GM12878 (cell line): ENCODE results near the gene OR5M3. TPM values are rescaled to one million over a fixed set of nuclear protein-coding genes. Genes with fewer than 3 reads are reported as not detected.

Source experiments
- ATAC-seq: fragments of 200-7000 bp; cut with Tn5 transposase; 3 replicates; pipeline ENCODE4 v1.9.1; 2020; ENCODE audit warnings: mild to moderate bottlenecking, moderate library complexity
- BruUV-seq: library from RNA; stranded (reverse); fragments of 400-500 nt; replicated peaks from 2 replicates; lab custom pipeline; 2021; lab: Mats Ljungman, UMichigan
- CTCF ChIA-PET: fragments of 300-600 bp; sonication (Branson Sonifier 250); formaldehyde crosslinking; extraction: SDS; loops from one replicate; lab custom pipeline; 2021; ENCODE audit warnings: inconsistent platforms; lab: Yijun Ruan, JAX
- POLR2A ChIA-PET: fragments of 350-600 bp; formaldehyde crosslinking; extraction: SDS; loops from one replicate; lab custom pipeline; 2021; ENCODE audit warnings: inconsistent platforms; lab: Charles Lee
- RAD21 ChIA-PET: fragments of 300-600 bp; sonication (Branson Sonifier 250); formaldehyde crosslinking; loops from one replicate; lab custom pipeline; 2023; ENCODE audit warnings: antibody characterized with exemption; ENCODE audit not compliant: unreplicated experiment; lab: Charles Lee
- SMC1A ChIA-PET: fragments of 300-600 bp; sonication (Branson Sonifier 250); formaldehyde crosslinking; loops from one replicate; lab custom pipeline; 2023; ENCODE audit not compliant: unreplicated experiment, uncharacterized antibody; lab: Charles Lee
- DNase-seq: peaks from one replicate; pipeline ENCODE4 v3.0.0-alpha.2; 2011; ENCODE audit warnings: low read depth, low spot score
- FAIRE-seq: peaks from 3 replicates; lab custom pipeline; 2011; peaks lifted over from hg19 to GRCh38; lab: Jason Lieb, UNC
- H2AFZ ChIP-seq: 2 replicates; pipeline ENCODE4 v1.6.0; 2011; ENCODE audit warnings: low read depth, low read length, control low read depth; ENCODE audit not compliant: control insufficient read depth
- H3K27ac ChIP-seq: 2 replicates; pipeline ENCODE4 v1.5.1; 2011; ENCODE audit warnings: control low read depth; ENCODE audit not compliant: control insufficient read depth, insufficient read depth
- H3K27me3 ChIP-seq, 2 experiments: replicated peaks in 1 of 2; 2 replicates each; pipeline versions ENCODE4 v1.6.0 to v1.6.1; 2011; ENCODE audit warnings: low read length in 1 of 2; ENCODE audit not compliant: control insufficient read depth in 2 of 2, insufficient read depth in 2 of 2
- H3K36me3 ChIP-seq, 2 experiments: 2 replicates each; pipeline ENCODE4 v1.5.1; 2011; ENCODE audit warnings: low read length in 1 of 2; ENCODE audit not compliant: control insufficient read depth in 2 of 2, insufficient read depth in 2 of 2
- H3K4me1 ChIP-seq: 2 replicates; pipeline ENCODE4 v1.6.1; 2011; ENCODE audit warnings: mild to moderate bottlenecking, low read length, moderate library complexity, mixed read lengths; ENCODE audit not compliant: control insufficient read depth, insufficient read depth
- H3K4me2 ChIP-seq: 2 replicates; pipeline ENCODE4 v1.6.0; 2011; ENCODE audit warnings: control low read depth; ENCODE audit not compliant: control insufficient read depth, insufficient read depth
- H3K4me3 ChIP-seq: fragments of 200-600 bp; sonication (generic); 2 replicates; pipeline ENCODE4 v1.5.1; 2016
- H3K79me2 ChIP-seq: 2 replicates; pipeline ENCODE4 v1.6.0; 2011; ENCODE audit warnings: low read length; ENCODE audit not compliant: control insufficient read depth, insufficient read depth
- H3K9ac ChIP-seq: 2 replicates; pipeline ENCODE4 v1.8.0; 2011; ENCODE audit warnings: low read length, control low read depth, mixed read lengths; ENCODE audit not compliant: control insufficient read depth, insufficient read depth
- H3K9me3 ChIP-seq: replicated peaks from 3 replicates; pipeline ENCODE4 v1.5.1; 2011; ENCODE audit warnings: mild to moderate bottlenecking, low read length; ENCODE audit not compliant: control insufficient read depth, insufficient read depth
- H4K20me1 ChIP-seq: 2 replicates; pipeline ENCODE4 v1.6.0; 2011; ENCODE audit not compliant: control insufficient read depth, insufficient read depth
- BCL11A ChIP-seq: IDR thresholded peaks from 2 replicates; pipeline ENCODE4 v1.6.1; 2011; ENCODE audit warnings: low read depth, low read length
- CHD1 ChIP-seq: IDR thresholded peaks from 2 replicates; pipeline ENCODE4 v1.6.1; 2012; ENCODE audit warnings: low read depth, low read length, improper control_type of control experiment
- DPF2 ChIP-seq: fragments of 450-650 bp; IDR thresholded peaks from 2 replicates; pipeline ENCODE4 v1.6.1; 2017; ENCODE audit warnings: mild to moderate bottlenecking
- IKZF2 ChIP-seq, 2 experiments: fragments of 450-650 bp; IDR thresholded peaks; 2 replicates each; pipeline ENCODE4 v1.6.1; 2017; ENCODE audit warnings: mild to moderate bottlenecking in 2 of 2, moderate library complexity in 2 of 2
- KLF5 ChIP-seq: fragments of 450-650 bp; IDR thresholded peaks from 2 replicates; pipeline ENCODE4 v1.6.1; 2014; ENCODE audit warnings: mild to moderate bottlenecking; ENCODE audit not compliant: partially characterized antibody
- MTA3 ChIP-seq: IDR thresholded peaks from 2 replicates; pipeline ENCODE4 v1.6.1; 2012; ENCODE audit warnings: low read length, inconsistent platforms, borderline replicate concordance
- PKNOX1 ChIP-seq: fragments of 450-650 bp; IDR thresholded peaks from 2 replicates; pipeline ENCODE4 v1.6.1; 2016; ENCODE audit warnings: mild to moderate bottlenecking
- TARDBP ChIP-seq: IDR thresholded peaks from 2 replicates; pipeline ENCODE4 v1.6.1; 2016; ENCODE audit warnings: borderline replicate concordance
- YBX1 ChIP-seq: fragments of 450-650 bp; IDR thresholded peaks from 2 replicates; pipeline ENCODE4 v1.6.1; 2016; ENCODE audit warnings: antibody characterized with exemption
- ZBED1 ChIP-seq: IDR thresholded peaks from 2 replicates; pipeline ENCODE4 v1.6.1; 2016; ENCODE audit warnings: borderline replicate concordance
- WGBS: methylation state at CpG from one replicate; pipeline ENCODE4 v1.1.6; 2016; ENCODE audit warnings: low lambda C conversion rate; ENCODE audit not compliant: insufficient replicate concordance, insufficient coverage; ENCODE audit errors: missing lambda C conversion rate; 5-methylcytosine and 5-hydroxymethylcytosine counted together
- in situ Hi-C: fragments of 300-500 bp; cut with MboI; formaldehyde crosslinking; loops from 9 replicates; pipeline ENCODE4 v1.14.3; 2018; ENCODE audit warnings: mixed read lengths
- intact Hi-C: fragments of 100-400 bp; cut with micrococcal nuclease; formaldehyde crosslinking; loops from one replicate; pipeline ENCODE4 v1.14.2; 2022; ENCODE audit not compliant: unreplicated experiment
- polyA plus RNA-seq, 11 experiments: library from polyadenylated mRNA; depleted of rRNA in 4 of 11; unstranded in 6 of 11; stranded (reverse) in 5 of 11; fragments of >200 nt; fragmentation: Nextera tagmentation in 4 of 11; fragmentation: Illumina TruSeq in 1 of 11; extraction: Ambion mirVana in 4 of 11; extraction: Trizol in 1 of 11; gene quantifications; 1 replicate in 1 of 11; 2 replicates in 10 of 11; pipeline versions ENCODE4 v1.2.1 to v1.2.3, GENCODE V29; 2011 to 2016; ENCODE audit warnings: inconsistent platforms in 2 of 11, missing spikeins in 2 of 11, low read depth in 1 of 11
- total RNA-seq, 4 experiments: library from RNA; depleted of rRNA in 3 of 4; stranded (reverse); fragments of >200 nt in 3 of 4; fragmentation: Illumina TruSeq in 1 of 4; extraction: Trizol in 1 of 4; gene quantifications; 2 replicates each; pipeline versions ENCODE4 v1.2.1 to v1.2.3, GENCODE V29; 2013 to 2021

The OR5M3 gene
- total and polyA plus RNA-seq, 10 of the 15 experiments (the other 5 are each of a cell fraction or from before 2014, with no cell fraction given), result not detected

DNA sequence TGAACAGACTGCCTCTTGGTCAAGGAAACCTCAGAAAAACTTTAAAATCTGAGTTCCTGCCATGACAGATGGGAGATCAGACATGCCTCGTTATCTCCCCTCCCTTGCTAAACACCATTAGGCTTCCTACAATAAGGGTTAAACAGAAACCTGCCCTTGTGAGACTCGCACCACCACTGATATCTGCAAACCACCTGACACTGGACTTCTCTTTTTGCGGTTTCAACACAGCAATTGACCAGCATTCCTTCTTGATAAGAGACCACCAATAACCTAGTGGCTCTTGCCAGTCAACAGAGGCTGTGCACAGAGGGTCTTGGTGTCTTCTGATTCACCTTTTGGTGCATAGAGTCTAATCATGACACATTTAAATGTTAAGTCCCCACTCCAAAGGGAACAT lies 13.6 kb upstream of the OR5M3 start:
- Histone ChIP-seq H3K4me1 (no peaks in the 10 kb centered on the region), H4K20me1 (no peaks in the 10 kb centered on the region), H3K79me2 (no peaks in the 10 kb centered on the region), H2AFZ (no peak overlapping the region), H3K36me3 (no peaks in the 10 kb centered on the region), H3K27ac (no peak overlapping the region), H3K27me3 (no peaks in the 10 kb centered on the region), H3K9ac (no peak overlapping the region), H3K4me2 (no peak overlapping the region), H3K4me3 (no peak overlapping the region), H3K9me3 (no peaks in the 10 kb centered on the region)
- ChIA-PET SMC1A (no interaction called here), RAD21 (no interaction called here), CTCF (no interaction called here), POLR2A (no interaction called here)
- DNase-seq (no peak), FAIRE-seq (no peak), ATAC-seq (no peak)
- no peak for TF ChIP-seq CHD1
- TF ChIP-seq IKZF2 (IDR thresholded peaks at IDR 0.05), result no peak
- no peak for TF ChIP-seq TARDBP
- TF ChIP-seq ZBED1, result no peak
- TF ChIP-seq BCL11A, result no peak
- TF ChIP-seq YBX1, result no peak
- TF ChIP-seq MTA3, result no peak
- TF ChIP-seq PKNOX1, result no peak
- no peak for TF ChIP-seq DPF2
- no peak for TF ChIP-seq KLF5
- BruUV-seq, result no TSS peak
- WGBS, result 0% methylated on average over 3 of the region's 3 CpGs
- intact Hi-C loops, result no loop called here
- in situ Hi-C loops, result no loop called here
